ENCODE data around the gene TBC1D22A.

The TBC1D22A gene

DNA sequence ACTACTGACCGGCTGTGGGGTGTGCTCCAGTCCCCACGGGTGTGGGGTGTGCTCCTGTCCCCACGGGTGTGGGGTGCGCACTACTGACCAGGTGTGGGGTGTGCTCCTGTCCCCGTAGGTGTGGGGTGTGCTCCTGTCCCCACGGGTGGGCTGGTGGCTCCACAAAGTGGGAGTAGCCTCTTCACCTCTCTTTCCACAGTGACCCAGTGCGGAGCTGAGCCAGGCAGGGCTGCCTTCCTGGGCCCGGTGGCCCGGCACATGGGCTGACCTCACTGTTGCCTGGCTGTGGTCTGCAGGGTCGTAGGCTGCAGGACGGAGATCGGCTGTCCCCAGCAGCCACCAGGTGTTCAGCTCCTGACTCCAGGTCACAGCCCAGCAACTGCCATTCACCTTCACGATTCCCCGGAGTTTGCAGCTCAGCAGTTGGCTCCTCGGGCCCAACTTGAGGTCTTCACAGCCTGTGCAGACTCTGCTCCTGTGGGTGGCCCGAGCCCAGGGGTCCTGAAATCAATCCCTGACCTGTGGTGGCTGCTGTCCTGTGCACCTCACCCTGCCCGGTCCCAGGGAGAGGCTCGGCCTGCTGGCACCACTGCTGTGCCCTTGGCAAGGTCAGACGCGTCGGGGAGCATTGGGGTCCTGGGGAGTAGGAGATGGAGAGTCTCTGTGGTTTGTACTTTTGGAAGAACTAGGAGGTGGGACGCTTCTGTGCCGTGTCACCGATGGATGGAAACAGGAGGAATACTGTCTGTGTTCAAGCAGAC lies 414.3 kb downstream of the TBC1D22A start:
- no peak for DNase-seq

DNA sequence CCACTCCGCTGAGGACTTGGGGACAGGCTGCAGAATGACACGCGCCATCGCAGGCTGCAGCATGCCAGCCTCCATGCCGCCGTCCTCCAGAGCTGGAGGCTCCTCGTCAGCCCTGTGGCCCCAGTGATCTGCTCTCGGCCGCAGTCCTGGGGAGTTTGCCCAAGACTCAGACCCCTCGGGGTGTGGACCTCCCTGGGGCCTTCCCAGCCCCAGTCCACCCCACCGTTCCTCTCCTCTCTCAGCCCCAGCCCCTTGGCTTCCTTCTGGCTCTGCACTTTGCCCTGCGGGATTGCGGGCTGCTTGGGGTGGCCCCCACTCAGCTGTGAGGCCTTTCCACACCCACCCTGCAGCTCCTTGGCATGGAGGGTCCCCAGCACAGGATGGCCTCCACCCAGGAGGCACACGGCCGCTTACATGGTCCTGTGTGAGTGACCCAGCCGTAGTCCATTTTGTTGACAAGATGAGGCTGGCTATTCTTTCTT lies 414.9 kb downstream of the TBC1D22A start:
- DNase-seq = no peak

DNA sequence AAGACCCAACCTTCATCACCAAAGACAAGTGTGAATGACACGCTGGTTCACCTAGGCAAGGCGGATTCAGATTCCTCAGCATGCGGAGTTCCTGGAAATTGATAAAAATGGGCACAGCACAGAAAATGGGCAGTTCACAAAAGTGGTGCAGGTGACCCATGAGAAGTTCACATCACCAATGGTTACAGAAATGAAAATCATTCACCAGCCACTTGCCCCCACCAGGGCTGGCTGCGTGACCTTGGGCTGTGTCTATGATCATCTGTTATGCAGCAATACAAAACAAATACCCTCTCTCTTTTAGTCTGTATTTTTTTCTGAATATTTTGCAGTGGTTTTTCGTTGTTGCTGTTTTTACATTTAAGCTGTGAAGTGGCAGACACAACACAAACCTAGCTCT lies 415.9 kb downstream of the TBC1D22A start:
- no peak for DNase-seq

DNA sequence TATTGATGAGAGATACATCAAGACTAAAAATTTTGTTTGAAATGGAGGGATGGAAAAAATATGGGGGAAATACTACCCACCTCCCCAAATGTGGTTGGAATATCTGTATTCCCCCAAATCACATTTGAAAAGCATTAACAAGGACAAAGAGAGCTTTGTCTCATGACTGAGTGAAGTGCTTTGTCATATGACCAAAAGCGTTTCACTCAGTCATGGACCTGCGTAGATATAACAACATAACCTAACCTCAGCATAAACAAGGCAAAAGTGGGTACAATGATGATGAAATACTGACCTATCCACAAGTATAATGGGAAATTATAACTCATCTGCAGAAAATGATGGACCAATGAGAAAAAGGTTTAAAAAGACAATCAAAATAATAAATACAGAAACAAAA lies 418.3 kb downstream of the TBC1D22A start:
- no peak for DNase-seq

DNA sequence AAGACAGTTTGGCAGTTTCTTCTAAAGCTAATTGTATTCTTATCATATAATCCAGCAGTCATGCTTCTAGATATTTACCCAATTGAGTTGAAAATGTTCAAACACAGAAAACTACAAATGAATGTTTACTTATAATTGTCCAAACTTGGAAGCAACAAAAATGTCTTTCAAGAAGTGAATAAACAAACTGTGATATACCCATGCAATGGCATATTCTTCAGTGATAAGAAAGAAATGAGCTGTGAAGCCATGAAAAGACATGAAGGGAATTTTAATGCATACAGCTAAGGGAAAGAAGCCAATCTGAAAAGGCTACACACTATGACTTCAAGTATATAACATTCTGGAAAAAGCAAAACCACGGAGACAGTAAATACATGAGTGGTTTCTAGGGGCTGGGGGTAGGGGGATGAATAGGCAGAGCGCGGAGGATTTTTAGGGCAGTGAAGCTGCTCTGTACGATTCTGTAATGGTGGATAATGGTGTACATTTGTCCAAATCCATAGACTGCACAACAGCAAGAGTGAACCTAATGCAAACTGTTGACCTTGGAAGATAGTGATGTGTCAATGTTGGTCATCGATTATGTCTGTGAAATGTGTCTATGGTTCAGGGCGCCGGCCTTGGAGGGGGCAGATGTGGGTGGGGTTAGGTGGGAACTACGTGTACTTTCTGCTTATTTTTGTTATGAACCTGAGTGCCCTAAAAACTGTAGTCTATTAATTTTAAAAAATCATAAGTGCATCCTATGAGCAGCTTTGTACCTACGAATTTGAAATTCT lies 424.9 kb downstream of the TBC1D22A start:
- DNase-seq = no peak

DNA sequence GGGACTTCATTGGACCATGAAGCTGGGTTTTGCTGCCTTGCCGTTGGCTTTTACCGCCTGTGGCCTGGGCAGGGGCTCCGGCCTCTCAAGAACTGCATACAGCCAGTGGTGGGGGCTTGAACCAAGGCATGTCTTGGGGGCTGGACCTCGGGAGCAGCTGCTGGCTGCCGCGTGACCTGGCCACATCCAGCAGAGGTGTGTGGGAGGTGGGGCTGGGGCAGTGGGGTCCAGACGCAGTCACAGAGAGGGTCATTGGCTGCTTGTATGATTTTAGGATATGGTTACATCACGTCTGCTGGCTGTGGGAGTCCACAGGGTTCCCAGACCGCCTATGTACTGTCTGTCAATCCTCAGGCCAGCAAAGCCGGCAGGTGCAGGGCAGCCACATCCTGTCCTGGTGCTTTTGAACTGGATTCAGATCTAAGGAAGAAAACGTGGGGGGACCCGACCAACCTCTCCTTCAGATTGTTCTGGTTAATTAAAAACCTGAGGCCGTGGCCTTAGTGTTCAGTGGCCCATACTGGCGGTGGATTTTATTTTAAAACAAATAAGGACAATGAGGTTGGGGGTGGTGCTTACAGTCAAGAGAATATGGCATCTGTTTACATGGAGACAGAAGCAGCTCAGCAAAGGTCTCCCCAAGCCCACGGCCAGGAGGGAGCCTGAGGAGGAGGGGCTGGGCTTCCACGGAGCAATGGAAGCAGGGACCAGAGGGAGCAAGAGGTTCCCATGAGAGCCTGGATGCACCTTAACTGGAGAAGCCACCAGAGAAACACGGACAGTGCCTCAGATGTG lies 426.0 kb downstream of the TBC1D22A start:
- no peak for DNase-seq

DNA sequence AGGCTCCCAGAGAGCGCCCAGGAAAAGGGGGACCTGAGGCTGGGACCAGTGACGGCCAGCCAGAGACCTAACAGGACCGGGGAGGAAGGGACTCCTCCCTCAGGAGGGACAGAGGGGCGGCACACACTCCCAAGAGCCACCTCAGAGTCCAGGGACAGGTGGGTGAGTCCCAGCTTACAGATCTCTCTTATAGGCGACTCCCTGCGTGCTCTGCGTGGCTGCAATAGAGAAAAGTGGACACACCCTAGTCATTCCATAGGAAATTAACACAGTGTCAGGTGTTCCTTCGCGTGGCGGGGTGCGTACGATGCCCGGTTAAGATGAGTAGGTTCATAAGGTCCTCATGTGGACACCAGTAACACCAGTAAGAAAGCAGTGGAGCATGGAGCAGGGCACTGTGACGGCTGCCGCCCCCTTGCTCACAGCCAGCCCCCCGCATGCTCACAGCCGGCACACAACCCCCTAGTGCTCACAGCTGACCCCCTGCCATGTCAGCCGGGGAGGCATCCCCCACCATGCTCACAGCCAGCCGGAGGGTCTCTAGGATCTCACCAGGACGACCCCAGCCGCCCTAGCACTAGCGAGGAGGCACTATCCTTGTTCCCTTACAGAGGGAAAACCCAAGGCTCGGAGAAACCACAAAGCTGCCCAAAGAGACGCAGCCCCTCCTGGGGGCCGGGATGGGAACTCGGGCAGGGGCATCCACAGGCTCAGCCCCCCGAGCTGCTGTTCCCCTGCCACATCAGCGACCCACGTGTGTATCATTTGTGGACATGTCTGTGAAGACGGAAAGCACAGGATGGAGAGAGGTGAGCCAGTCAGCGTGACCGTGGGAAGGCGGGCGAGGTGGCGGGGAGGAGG lies 426.8 kb downstream of the TBC1D22A start:
- DNase-seq = no peak

DNA sequence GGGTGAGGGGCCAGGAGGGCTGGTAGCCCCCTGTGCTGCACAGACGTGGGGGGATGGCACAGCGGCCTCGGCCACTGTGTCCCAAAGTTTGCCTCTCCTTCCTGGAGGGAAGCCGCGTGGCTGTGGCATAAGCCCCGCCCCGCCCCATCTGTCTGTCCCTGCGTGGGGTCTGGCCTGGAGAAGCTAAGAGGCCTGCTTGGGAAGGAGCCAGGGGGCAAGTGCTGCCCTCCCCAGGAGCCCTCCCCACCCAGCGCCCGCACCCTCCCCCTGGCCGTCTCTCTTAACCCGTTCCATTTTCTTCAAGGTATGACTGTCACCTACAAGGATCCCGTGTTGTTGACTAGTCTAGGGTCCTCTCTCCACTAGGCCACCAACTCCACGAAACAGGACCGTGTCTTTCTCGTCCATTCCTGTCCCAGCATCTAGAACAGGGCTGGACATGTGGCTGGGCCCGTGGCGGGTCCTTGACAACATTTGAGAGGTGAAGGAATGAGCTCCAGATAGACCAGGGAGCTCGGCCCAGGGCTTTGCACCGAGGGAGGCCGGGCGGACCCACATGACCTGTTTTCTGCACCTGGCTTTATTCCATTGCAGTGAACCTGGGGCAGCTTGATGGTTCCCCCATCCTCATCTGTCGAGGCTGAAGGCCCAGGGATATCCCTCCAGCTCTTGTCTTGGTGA lies 428.0 kb downstream of the TBC1D22A start:
- no peak for DNase-seq

DNA sequence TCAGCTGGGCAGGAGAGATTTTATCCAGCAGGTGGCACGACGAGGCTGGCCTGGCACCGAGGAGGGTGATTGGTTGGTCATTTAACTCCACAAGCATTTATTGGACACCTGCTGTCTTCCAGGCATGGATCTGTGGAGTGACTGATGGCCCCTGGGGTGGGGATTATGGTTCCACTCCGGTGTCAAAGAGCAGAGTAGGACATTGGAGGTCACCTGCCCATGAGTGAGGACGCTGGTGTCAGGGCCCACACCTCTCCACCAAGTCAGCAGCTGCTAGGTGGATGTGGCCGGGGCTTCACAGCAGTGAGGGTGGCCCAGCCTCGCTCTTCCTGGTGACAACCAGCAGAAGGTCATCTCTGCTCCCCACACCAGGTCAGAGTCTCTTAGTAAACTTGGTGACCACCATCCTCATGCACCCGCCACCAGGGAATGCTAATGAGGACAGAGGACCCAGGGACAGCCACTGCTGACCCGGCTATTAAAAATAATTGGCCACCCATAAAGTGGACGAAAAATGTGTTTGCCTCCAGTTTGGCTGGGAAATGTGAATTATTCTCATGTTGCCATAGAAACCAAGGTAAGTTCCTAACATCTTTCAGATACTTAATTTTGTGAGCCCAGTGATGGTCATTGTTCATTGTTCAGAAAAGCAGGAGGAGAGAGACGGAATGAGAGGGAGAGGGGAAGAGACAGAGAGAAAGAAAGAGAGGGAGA lies 428.7 kb downstream of the TBC1D22A start:
- DNase-seq = no peak

DNA sequence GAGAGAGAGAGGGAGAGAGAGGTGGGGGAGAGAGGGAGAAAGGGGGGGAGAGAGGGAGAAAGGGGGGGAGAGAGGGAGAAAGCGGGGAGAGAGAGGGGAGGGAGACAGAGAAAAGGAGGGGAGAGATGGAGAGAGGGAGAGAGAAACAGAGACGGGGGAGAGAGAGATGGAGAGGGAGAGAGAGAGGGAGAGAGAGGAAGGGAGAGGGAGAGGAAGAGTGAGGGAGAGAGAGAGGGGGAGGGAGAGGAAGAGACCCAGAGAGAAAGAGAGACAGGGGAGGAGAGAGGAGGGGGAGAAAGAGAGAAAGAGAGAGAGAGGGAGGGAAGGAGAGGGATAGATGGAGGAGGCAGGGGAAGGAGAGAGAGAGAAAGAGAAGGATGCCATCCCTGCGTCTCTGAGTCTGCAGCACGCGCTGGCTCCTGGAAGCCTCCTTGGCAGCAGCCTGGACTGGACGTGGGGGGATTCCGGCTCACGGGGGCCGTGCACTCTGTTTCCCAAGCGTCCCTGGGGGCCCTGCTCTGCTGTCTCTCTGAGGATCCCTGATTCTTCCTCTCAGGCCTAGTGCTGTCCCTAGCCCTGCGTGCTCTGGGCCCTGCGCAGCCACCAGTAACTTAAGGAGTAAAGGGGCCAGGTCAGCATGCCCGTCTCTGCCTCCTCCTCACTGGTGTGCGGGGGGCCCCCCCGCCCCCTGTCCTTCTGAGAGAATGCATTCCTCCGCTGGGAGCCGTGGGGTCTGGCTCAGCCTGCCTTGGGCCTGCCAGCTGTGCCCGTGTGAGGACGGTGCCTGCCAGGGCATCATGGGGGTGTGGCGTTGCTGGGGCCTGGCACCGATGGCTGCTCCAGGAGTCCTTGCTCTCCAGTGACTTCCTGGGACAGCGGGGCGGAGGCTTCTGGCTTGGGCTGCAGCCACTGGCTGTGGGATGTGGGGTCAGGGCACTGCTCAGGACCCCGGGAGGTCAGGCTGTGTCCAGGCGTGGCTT lies 429.5 kb downstream of the TBC1D22A start:
- no peak for DNase-seq

DNA sequence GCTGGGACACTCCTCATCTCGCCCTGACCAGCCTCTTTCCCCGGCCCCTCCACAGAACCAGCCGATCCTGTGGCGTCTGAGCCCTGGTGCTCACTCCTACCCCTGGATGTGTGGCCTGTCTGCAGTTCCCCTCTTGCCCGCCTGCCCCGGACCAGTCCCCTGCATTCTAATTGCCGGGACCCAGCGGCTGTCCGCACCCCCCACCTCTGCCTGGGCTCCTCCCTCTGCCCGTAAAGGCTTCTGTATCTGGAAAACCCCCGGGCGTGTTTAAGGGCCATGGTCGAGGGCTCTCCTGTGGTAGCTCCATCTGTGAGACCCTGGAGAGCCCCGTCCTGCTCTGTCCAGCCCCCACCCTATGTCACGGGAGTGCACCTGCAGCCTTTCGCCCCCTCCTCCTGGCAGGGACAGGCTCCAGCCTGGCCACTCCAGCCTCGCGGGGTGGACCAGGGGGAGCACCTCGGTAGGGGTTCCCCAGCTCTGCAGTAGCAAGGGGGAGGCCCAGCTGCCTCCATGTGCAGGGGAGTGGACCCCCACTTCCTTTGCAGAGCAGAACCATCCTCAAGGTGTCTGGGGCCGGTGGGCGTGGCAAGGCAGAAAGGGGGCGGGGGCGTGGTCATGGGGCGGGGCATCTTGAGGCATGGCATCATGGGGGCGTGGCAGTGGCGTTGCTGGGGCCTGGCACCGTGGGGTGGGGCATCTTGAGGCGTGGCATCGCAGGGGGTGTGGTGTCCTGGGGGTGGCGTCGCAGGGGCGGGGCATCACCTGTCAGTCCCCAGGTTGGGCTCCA lies 430.4 kb downstream of the TBC1D22A start:
- no peak for DNase-seq

DNA sequence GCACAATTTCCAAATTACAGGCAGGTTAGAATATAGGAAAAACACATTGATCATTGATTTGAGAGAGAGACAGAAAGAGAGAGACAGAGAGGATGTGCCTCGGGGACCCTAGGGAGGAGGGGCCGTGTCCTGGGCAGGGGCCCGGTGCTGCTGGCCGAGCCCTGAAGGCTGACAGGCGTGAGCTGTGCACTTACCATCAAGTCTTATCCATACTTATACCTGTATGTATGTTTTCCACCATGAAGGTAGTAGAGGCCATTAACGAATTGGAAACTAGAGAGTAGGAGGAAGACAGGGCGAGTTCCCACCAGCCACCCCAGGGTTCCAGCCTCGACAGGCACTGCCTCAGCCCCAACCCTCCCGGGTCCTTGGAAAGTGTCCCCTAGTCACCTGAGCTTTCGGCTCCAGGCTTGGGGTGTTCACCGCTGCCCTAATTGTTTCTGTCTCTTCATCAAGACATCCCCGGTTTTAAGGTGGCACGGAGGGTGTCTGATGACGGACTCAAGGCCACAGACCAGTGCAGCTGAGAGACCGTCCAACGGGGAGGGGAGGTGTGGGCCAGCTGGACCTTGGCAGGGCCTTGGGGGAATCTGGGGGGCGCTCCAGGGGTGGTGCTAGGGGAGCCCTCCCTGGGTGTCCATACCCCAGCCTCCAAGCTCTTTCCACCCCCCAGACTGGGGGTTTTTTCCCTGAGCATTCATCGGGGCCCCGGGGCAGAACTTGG lies 431.3 kb downstream of the TBC1D22A start:
- no peak for DNase-seq

DNA sequence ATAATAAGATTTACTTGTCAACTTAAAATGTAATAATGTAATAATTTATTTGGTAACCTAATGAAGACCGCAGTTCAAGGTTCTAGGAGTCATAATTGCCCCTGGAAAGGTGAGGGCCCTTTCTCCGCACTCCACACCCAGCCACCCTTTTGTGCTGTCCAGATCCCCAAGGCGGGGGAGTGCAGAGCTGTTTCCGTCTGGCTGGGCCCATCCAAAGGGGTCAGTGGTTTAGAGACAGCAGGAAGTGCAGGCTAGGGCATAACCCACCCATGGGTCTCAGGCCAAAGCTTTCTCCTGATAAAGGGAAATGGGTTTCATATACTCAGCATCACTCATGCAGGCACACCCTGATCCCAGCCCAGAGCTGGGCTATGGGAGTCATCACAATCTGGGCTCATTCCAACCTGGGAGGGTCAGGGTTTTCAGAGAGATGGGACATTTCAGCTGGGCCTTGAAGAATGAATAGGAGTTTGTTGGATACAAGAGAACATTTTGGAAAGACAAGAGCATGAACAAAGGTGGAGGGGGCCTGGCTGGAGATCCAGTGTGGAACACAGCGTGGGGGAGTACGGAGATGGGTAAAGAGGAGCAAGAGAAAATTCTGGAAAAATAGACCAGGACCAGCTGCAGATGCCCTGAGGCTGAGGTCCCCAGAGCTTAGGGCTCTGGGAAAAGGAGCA lies 432.2 kb downstream of the TBC1D22A start:
- no peak for DNase-seq

DNA sequence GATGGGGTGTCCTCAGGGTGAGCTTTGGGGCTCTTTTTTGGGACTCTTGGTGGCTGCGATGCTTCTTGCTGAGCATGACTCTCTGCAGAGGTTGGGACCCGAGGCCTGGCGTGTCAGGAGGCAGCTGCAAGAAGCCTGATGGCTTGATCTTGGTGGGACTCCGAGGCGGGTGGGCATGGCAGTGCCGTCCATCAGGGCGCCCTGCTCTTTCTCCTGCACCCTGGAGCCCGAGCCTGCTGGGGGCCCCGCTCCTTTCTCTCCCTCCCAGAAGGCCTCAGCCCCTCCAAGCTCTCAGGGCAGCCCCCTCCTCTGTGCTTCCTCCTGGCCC lies 432.7 kb downstream of the TBC1D22A start:
- DNase-seq = no peak

DNA sequence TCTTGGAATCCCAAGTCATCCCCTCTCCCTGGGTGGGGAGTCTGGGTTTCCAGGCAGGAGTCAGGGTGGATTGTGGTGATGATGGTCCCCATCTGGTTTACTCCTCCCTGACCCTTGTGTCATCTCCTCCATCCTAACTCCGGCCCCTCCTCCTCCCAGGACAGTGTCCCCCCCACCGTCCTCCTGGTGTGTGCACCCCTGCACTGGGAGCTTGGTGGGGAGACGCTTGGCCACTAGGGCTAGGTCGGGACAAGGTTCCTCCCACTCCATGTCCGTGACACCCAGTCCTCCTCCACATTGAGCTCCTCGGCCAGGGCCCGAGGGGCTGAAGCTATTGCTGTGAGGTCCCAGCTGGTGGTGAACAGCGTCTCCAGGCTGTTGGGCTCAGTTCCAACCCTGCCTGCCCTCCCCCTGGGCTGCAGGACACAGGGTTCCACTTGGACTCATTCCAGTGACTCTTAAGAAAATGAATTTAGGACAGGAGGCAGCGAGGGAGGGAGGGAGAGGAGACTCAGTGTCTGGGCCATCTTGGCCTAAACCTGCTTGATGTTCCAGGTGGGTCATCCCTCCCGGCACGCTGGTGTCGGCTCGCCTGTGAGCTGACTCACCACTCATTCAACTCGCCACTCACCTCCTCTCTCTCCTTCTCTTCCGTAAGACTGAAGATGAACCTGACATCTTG lies 433.2 kb downstream of the TBC1D22A start:
- DNase-seq = no peak

DNA sequence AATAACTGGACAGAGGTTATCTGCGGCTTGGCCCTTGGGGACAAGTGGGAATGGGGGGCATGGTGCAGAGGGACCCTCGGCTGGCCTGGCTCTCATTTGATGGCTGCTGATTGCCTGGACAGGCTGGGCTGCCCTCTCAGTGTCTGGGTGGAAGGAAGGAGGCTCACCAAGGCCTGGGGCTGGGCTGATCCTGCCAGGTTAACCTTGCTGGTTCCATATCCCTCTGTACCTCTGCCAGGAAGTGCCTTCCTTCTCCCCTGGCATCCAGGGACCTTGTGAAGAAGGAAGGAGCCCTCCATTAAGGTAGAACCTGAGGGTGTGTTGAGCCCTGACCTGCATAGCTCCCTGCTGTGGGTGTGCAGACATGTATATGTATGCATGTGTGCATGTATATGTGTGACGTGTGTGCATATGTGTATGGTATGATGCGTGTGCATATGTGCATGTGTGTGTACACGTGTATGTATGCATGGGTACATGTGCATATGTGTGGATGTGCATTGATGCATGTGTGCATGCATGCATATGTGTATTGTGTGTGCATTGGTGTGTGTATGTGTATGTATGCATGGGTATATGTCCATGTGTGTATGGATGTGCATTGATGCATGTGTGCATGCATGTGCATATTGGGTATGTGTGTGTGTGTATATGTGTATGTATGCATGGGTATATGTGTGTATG lies 433.9 kb downstream of the TBC1D22A start:
- DNase-seq = no peak
